ENCODE results near the gene STAU1.
"Not testable (repeated sequence)": the region's sequence is repeated elsewhere in the genome, so short reads cannot be mapped to it uniquely, and the experiment has no call there.

The STAU1 gene

GRCh38 chr20:49106328-49106727 lies 81.8 kb downstream of the STAU1 start:
- no peak overlapping the region for H3K27ac ChIP-seq
- no peak for TF ChIP-seq ZFX (IDR thresholded peaks at IDR 0.05; ENCODE audit: borderline replicate concordance)
- TF ChIP-seq CTCF (IDR thresholded peaks at IDR 0.05) = no peak

GRCh38 chr20:49104979-49105547 lies 83.1 kb downstream of the STAU1 start:
- not testable (repeated sequence) for H3K27ac ChIP-seq

GRCh38 chr20:49104365-49104648 lies 83.8 kb downstream of the STAU1 start:
- TF ChIP-seq ZFX (IDR thresholded peaks at IDR 0.05; ENCODE audit: borderline replicate concordance) (no peak), CTCF (IDR thresholded peaks at IDR 0.05) (no peak)
- H3K27ac ChIP-seq = no peak overlapping the region

- TF ChIP-seq CTCF (IDR thresholded peaks at IDR 0.05) = no peak
- no peak for TF ChIP-seq ZFX (IDR thresholded peaks at IDR 0.05; ENCODE audit: borderline replicate concordance)
- no peak overlapping the region for H3K27ac ChIP-seq
Measured at GRCh38 chr20:49103647-49104364, 84.3 kb downstream of the STAU1 start.

GRCh38 chr20:49103019-49103418 lies 85.1 kb downstream of the STAU1 start:
- TF ChIP-seq CTCF (IDR thresholded peaks at IDR 0.05) (no peak), ZFX (IDR thresholded peaks at IDR 0.05; ENCODE audit: borderline replicate concordance) (no peak)

GRCh38 chr20:49100972-49101371 lies 87.2 kb downstream of the STAU1 start:
- no peak overlapping the region for H3K27ac ChIP-seq
- TF ChIP-seq CTCF (IDR thresholded peaks at IDR 0.05) (no peak), ZFX (IDR thresholded peaks at IDR 0.05; ENCODE audit: borderline replicate concordance) (no peak)

More at GRCh38 chr20:49103019-49103418, 85.1 kb downstream of the STAU1 start:
- no peak overlapping the region for H3K27ac ChIP-seq

GRCh38 chr20:49100292-49100691 lies 87.8 kb downstream of the STAU1 start:
- not testable (repeated sequence) for H3K27ac ChIP-seq

- TF ChIP-seq ZFX (IDR thresholded peaks at IDR 0.05; ENCODE audit: borderline replicate concordance) (no peak), CTCF (IDR thresholded peaks at IDR 0.05) (no peak)
- no peak overlapping the region for H3K27ac ChIP-seq
Measured at GRCh38 chr20:49099011-49099410, 89.1 kb downstream of the STAU1 start.

Measured in 22Rv1 (cell line).